Measurements from ENCODE around the gene CNTNAP2.
"Not testable (repeated sequence)": the region's sequence is repeated elsewhere in the genome, so short reads cannot be mapped to it uniquely, and the experiment has no call there.

CNTNAP2 gene

GRCh38 chr7:147650991-147651390, 1534.4 kb downstream of the CNTNAP2 start:
- DNase-seq (ENCODE audit: low spot score), result no peak

- no peak for DNase-seq (ENCODE audit: low spot score)
Observed at GRCh38 chr7:147651601-147652000, 1535.0 kb downstream of the CNTNAP2 start.

DNA sequence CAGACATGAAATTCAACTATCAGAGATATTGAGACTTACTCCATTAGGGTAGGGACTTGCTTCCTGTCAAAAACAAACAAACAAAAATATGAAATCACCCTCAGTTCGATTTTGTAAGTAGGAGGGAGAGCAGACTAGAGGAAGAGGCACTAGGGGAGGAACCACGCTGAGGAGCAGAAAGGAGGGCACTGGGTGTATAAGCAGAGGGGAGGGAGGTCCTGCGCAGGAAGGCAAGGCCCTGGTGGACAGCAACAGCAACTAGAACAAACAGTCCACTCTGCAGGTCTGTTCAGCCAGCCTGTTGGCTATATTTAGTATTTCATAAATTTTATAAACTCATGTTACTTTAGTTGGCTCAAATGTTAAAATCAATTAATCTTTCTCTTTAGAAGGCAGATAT, 1536.9 kb downstream of the CNTNAP2 start:
- DNase-seq (ENCODE audit: low spot score), result no peak

GRCh38 chr7:147658392-147658967, 1541.9 kb downstream of the CNTNAP2 start:
- DNase-seq (ENCODE audit: low spot score), result no peak

- no peak for DNase-seq (ENCODE audit: low spot score)
Observed at GRCh38 chr7:147659036-147659995, 1542.7 kb downstream of the CNTNAP2 start.

- DNase-seq (ENCODE audit: low spot score), result no peak
Observed at GRCh38 chr7:147664541-147664940, 1547.9 kb downstream of the CNTNAP2 start.

DNA sequence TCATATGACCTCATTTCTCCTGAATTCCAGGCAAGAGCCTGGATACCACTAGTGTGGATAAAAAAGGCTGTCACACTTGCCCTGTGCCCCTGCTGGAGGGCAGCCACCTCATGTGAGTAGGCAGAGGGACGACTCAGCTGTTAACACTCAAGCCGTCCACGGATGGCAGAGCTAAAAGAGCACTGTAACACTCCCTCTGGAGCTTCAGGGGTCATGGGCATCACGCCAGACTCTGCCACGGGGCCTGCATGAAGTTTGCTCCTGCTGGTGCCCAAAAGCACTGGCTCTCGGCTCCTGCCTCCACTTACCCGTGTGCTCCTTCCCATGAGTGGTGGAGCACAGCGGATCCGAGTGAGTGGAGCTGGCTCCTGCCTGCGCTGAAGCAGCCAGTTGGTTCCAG, 1554.2 kb downstream of the CNTNAP2 start:
- no peak for DNase-seq (ENCODE audit: low spot score)

DNA sequence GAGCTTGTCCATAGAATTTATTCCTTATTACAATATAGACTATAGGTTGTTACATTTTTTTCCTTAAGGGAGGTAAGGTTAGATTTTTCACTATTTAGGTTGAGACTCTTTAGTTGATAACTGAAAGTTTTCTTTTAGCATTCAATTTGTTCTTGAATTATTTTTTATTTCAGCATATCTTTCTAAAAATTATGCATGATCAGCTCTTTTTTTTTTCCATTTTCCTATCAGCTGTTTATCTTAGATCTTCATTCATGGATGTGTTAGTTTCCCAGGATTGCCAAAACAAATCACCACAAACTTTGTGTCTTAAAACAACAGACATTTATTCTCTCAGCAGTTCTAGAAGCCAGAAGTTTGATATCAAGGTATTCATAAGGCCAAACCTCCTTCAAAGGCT, 1558.1 kb downstream of the CNTNAP2 start:
- DNase-seq (ENCODE audit: low spot score), result no peak

- no peak for DNase-seq (ENCODE audit: low spot score)
Observed at GRCh38 chr7:147678943-147679342, 1562.3 kb downstream of the CNTNAP2 start.

- no peak for DNase-seq (ENCODE audit: low spot score)
Observed at GRCh38 chr7:147681530-147681929, 1564.9 kb downstream of the CNTNAP2 start.

DNA sequence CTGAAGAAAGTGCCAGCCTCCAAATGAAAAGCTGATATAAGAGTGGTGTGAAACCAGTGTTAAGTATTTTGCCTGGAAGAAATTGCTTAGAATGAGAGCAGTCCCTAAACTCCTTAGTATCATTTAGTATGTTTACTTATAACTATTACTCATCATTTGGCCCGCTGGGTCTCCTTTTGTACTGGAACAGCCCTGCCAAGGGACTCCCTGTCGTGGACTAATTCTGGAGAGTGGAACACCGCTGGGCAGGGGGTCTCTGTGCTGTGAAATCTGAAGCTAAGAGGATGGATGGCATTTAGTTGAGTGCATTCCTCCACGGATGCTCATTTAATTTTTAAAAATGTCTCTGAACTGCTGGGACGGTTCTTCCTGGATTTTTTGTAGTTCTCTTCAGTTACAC, 1584.1 kb downstream of the CNTNAP2 start:
- DNase-seq (ENCODE audit: low spot score), result no peak

GRCh38 chr7:147707926-147708325, 1591.3 kb downstream of the CNTNAP2 start:
- no peak for DNase-seq (ENCODE audit: low spot score)

DNA sequence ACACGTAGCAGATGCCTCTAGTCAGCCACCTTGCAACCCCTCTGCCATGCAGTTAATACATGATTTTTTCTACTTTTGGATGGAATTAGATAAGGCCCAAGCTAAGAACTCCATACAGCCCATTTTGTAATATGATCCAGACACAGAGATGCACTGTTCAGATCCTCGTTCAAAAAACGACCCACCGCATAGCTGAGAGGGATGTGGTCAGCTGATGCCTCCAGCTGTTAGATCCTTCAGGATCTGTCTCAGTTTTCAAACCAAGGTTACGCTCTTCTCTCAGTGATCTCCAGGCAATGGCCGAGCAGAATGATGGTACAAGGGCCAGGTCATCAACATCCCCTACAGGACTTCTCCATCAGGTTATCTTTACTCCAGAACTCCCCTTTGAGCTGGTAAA, 1592.3 kb downstream of the CNTNAP2 start:
- no peak for DNase-seq (ENCODE audit: low spot score)

DNA sequence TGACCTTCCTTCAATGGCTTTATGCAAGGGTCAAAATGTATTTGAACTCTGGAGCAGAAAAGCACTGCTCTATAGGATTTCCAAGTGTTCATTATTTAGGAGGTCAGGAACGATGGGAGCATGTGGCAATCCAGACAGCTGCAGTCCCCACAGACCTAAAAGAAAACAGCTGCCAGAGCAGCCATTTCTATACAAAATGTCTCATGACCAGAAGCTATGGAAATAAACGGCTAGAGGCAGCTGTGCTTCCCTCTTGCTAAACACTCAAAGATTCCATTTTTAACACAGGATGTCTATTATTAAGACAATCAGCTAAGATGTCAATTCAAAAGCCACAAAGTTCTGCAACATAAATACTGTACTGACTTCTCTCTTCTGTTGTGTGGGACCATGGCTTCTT, 1594.8 kb downstream of the CNTNAP2 start:
- no peak for DNase-seq (ENCODE audit: low spot score)

GRCh38 chr7:147721962-147722830, 1605.6 kb downstream of the CNTNAP2 start:
- DNase-seq (ENCODE audit: low spot score), result no peak

GRCh38 chr7:147723536-147723935, 1606.9 kb downstream of the CNTNAP2 start:
- DNase-seq (ENCODE audit: low spot score), result no peak

- DNase-seq (ENCODE audit: low spot score), result no peak
Observed at GRCh38 chr7:147731311-147731710, 1614.7 kb downstream of the CNTNAP2 start.

DNA sequence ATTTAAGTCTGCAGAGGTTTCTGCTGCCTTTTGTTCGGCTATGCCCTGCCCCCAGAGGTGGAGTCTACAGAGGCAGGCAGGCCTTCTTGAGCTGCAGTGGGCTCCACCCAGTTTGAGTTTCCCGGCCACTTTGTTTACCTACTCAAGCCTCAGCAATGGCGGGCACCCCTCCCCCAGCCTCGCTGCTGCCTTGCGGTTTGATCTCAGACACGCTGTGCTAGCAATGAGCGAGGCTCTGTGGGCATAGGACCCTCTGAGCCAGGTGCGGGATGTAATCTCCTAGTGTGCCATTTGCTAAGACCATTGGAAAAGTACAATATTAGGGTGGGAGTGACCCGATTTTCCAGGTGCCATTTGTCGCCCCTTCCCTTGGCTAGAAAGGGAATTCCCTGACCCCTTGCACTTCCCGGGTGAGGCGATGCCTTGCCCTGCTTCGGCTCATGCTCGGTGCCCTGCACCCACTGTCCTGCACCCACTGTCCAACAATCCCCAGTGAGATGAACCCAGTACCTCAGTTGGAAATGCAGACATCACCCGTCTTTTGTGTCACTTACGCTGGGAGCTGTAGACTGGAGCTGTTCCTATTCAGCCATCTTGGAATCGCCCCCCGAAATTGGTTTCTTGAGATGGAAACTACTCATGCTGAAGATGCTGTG, 1621.1 kb downstream of the CNTNAP2 start:
- DNase-seq (ENCODE audit: low spot score), result not testable (repeated sequence)

- no peak for DNase-seq (ENCODE audit: low spot score)
Observed at GRCh38 chr7:147742301-147742700, 1625.7 kb downstream of the CNTNAP2 start.

DNA sequence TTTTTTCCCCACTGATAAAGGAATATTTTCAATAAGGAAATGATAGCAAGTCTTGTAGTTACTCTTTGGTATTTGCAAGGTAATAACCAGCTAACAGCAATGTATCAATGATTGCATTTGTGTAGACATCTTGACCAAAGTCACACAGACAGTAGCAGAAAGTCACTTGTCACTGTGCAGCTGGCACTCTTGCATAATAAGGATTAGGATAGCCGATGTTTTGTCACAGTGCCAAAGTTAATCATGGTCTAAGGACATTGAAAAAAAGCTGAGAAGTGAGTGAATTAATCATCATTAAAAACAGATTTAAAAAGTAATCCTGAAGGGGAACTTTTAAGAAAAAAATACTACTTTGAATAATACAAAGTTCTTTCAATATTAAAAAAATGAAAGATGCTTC, 1639.7 kb downstream of the CNTNAP2 start:
- no peak for DNase-seq (ENCODE audit: low spot score)

DNA sequence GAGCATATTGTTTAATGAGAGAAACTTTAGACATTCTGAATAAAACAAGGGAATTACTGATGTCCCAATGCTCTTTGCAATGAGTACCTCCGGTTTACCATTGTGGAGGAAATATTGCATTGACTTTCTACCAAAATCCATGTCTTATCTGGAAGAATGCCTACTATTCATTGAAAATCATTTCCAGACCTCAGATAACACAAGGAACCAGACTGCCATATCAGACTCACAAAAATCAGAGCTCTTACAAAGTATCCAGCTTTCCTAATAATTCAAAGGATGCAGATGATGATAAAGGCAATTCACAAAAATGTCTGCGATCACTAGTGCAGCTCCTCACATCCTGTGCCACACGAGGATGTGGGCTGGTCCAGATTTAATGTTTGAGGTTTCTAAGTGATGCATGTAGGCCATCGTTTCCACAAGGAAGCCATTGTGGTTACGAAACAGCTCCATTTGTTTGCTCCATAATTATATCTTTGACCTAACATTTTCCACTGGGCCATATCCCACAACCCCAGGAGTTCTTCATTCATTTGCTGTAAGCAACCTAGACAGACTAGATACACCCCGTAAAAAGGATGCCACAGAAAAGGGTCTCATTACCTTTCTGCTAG, 1642.8 kb downstream of the CNTNAP2 start:
- DNase-seq (ENCODE audit: low spot score), result no peak

GRCh38 chr7:147765301-147765700, 1648.7 kb downstream of the CNTNAP2 start:
- DNase-seq (ENCODE audit: low spot score), result no peak

Measured in GM03348 (cell line).